GM23338 (cell line): Measurements from ENCODE around the gene SPATA9. TPM values are rescaled to one million over a fixed set of nuclear protein-coding genes. Genes with fewer than 3 reads are reported as not detected.

ENCODE experiments used
- ATAC-seq: fragments of 200-7000 bp; cut with Tn5 transposase; 3 replicates; pipeline ENCODE4 v1.9.1; 2020
- DNase-seq: peaks from one replicate; pipeline ENCODE4 v3.0.0-alpha.2; 2015; ENCODE audit warnings: low spot score
- H2AFZ ChIP-seq: fragments of 200-600 bp; sonication (generic); 2 replicates; pipeline ENCODE4 v1.8.0; 2016; ENCODE audit warnings: antibody characterized with exemption, mild to moderate bottlenecking, moderate library complexity
- H3F3A ChIP-seq: fragments of 200-600 bp; sonication (generic); replicated peaks from 2 replicates; pipeline ENCODE4 v1.8.0; 2017; ENCODE audit warnings: antibody characterized with exemption, mixed run types, low read depth
- H3K27ac ChIP-seq: fragments of 200-600 bp; sonication (generic); 2 replicates; pipeline ENCODE4 v1.6.1; 2016; ENCODE audit warnings: low read depth
- H3K27me3 ChIP-seq: fragments of 200-600 bp; sonication (generic); 2 replicates; pipeline ENCODE4 v1.8.0; 2016; ENCODE audit warnings: mild to moderate bottlenecking, mixed run types, moderate library complexity; ENCODE audit not compliant: insufficient read depth
- H3K36me3 ChIP-seq: fragments of 200-600 bp; sonication (generic); 2 replicates; pipeline ENCODE4 v1.8.0; 2016; ENCODE audit warnings: mild to moderate bottlenecking; ENCODE audit not compliant: insufficient read depth
- H3K4me1 ChIP-seq: fragments of 200-600 bp; sonication (generic); 2 replicates; pipeline ENCODE4 v1.8.0; 2016; ENCODE audit warnings: mild to moderate bottlenecking, moderate library complexity; ENCODE audit not compliant: insufficient read depth
- H3K4me2 ChIP-seq: fragments of 200-600 bp; sonication (generic); 2 replicates; pipeline ENCODE4 v1.7.1; 2017; ENCODE audit warnings: mixed run types
- H3K4me3 ChIP-seq: fragments of 200-600 bp; sonication (generic); 2 replicates; pipeline ENCODE4 v1.6.1; 2016; ENCODE audit warnings: mixed run types
- H3K79me2 ChIP-seq: fragments of 200-600 bp; sonication (generic); replicated peaks from 2 replicates; pipeline ENCODE4 v1.8.0; 2017; ENCODE audit warnings: mild to moderate bottlenecking; ENCODE audit not compliant: insufficient read depth
- H3K9me2 ChIP-seq: fragments of 200-600 bp; sonication (generic); 2 replicates; pipeline ENCODE4 v1.8.0; 2017; ENCODE audit not compliant: insufficient read depth
- H4K20me1 ChIP-seq: fragments of 200-600 bp; sonication (generic); replicated peaks from 2 replicates; pipeline ENCODE4 v1.8.0; 2017; ENCODE audit warnings: mild to moderate bottlenecking; ENCODE audit not compliant: insufficient read depth
- H3K27ac Mint-ChIP-seq: 2 replicates; pipeline ENCODE4 v1.8.0; 2020; ENCODE audit warnings: inconsistent platforms, mild to moderate bottlenecking, moderate library complexity, mixed read lengths
- H3K27me3 Mint-ChIP-seq: 3 replicates; pipeline ENCODE4 v1.8.0; 2022; ENCODE audit warnings: low read depth, mild to moderate bottlenecking, moderate library complexity, mixed read lengths, inconsistent platforms; ENCODE audit not compliant: insufficient read depth, poor library complexity
- H3K36me3 Mint-ChIP-seq: 3 replicates; pipeline ENCODE4 v1.8.0; 2021; ENCODE audit warnings: low read depth, mild to moderate bottlenecking, inconsistent platforms, moderate library complexity, mixed read lengths
- H3K4me1 Mint-ChIP-seq: 3 replicates; pipeline ENCODE4 v1.8.0; 2020; ENCODE audit warnings: mild to moderate bottlenecking, inconsistent platforms, mixed read lengths
- H3K4me3 Mint-ChIP-seq: 3 replicates; pipeline ENCODE4 v1.8.0; 2021; ENCODE audit warnings: moderate library complexity, mild to moderate bottlenecking, inconsistent platforms, mixed read lengths
- H3K9me3 Mint-ChIP-seq: 3 replicates; pipeline ENCODE4 v1.8.0; 2020; ENCODE audit warnings: moderate library complexity, mild to moderate bottlenecking, inconsistent platforms, mixed read lengths
- CREB1 ChIP-seq: fragments of 250-450 bp; sonication (Bioruptor Pico); IDR thresholded peaks from 2 replicates; pipeline ENCODE4 v1.5.0; 2020; ENCODE audit warnings: low read depth, mild to moderate bottlenecking, moderate library complexity
- CTCF ChIP-seq, 2 experiments: fragments of 200-600 bp in 1 of 2; sonication (generic) in 1 of 2; conservative IDR thresholded peaks; 2 replicates each; pipeline versions ENCODE4 v1.5.1 to v1.6.1; 2016 to 2017; ENCODE audit warnings: antibody characterized with exemption in 2 of 2, low read depth in 2 of 2, mild to moderate bottlenecking in 2 of 2, moderate library complexity in 1 of 2
- EZH2 ChIP-seq: fragments of 200-600 bp; sonication (generic); IDR thresholded peaks from one replicate; pipeline ENCODE4 v1.8.0; 2017; ENCODE audit warnings: antibody characterized with exemption, mild to moderate bottlenecking, low read depth; ENCODE audit not compliant: unreplicated experiment
- JUNB ChIP-seq: IDR thresholded peaks from one replicate; pipeline ENCODE4 v1.6.1; 2016; ENCODE audit warnings: antibody characterized with exemption; ENCODE audit not compliant: unreplicated experiment
- NANOG ChIP-seq: IDR thresholded peaks from 2 replicates; pipeline ENCODE4 v1.6.1; 2016; ENCODE audit warnings: antibody characterized with exemption, borderline replicate concordance
- REST ChIP-seq: IDR thresholded peaks from one replicate; pipeline ENCODE4 v1.6.1; 2018; ENCODE audit warnings: antibody characterized with exemption; ENCODE audit not compliant: unreplicated experiment
- ZNF114 ChIP-seq: fragments of 250-450 bp; sonication (Bioruptor Pico); IDR thresholded peaks from 2 replicates; pipeline ENCODE4 v1.5.0; 2020; ENCODE audit warnings: mild to moderate bottlenecking, moderate library complexity
- ZNF462 ChIP-seq: fragments of 250-450 bp; sonication (Bioruptor Pico); IDR thresholded peaks from 2 replicates; pipeline ENCODE4 v1.5.0; 2020; ENCODE audit warnings: mild to moderate bottlenecking, moderate library complexity
- polyA plus RNA-seq: library from polyadenylated mRNA; unstranded; fragments of >200 nt; fragmentation: Nextera tagmentation; extraction: Ambion mirVana; gene quantifications from 2 replicates; pipeline ENCODE4 v1.2.1, GENCODE V29; 2016
- total RNA-seq: library from RNA; depleted of rRNA; stranded (reverse); fragments of >200 nt; shearing (Covaris generic); gene quantifications from 2 replicates; pipeline ENCODE4 v1.2.3, GENCODE V29; 2014

The SPATA9 gene
- total and polyA plus RNA-seq, 2 experiments from 2014 or later, result not detected

- H3K4me3 ChIP-seq, result no peak overlapping the region
- Mint-ChIP-seq H3K9me3 (no peaks in the 10 kb centered on the region), H3K27me3 (peaks cover 8% of the 10 kb centered on the region), H3K4me1 (no peaks in the 10 kb centered on the region), H3K36me3 (no peaks in the 10 kb centered on the region), H3K4me3 (no peak overlapping the region), H3K27ac (no peak overlapping the region)
- ATAC-seq (no peak), DNase-seq (no peak)
- no peaks in the 10 kb centered on the region for H4K20me1 ChIP-seq
- no peaks in the 10 kb centered on the region for H3K27me3 ChIP-seq
- H3K4me2 ChIP-seq, result no peak overlapping the region
- no peaks in the 10 kb centered on the region for H3K36me3 ChIP-seq
- no peak overlapping the region for H2AFZ ChIP-seq
- H3K27ac ChIP-seq, result no peak overlapping the region
- TF ChIP-seq ZNF462 (CRISPR knock-in tag) (no peak), CTCF (conservative IDR thresholded peaks at IDR 0.05; ENCODE audit: low read depth in 2 of 2) (no peak), CREB1 (CRISPR knock-in tag) (no peak), EZH2 (no peak), REST (no peak), NANOG (no peak), ZNF114 (no peak), JUNB (no peak)
- H3K4me1 ChIP-seq, result no peaks in the 10 kb centered on the region
- H3K79me2 ChIP-seq, result no peaks in the 10 kb centered on the region
- no peaks in the 10 kb centered on the region for H3F3A ChIP-seq
- H3K9me2 ChIP-seq, result no peaks in the 10 kb centered on the region
These were observed 41.0 kb downstream of the SPATA9 start for GRCh38 chr5:95641741-95642220.
